ENCODE measurements around the gene LMTK3.
A peak's percentile ranks its signal among the peaks of the same experiment; 100 is the strongest.

The LMTK3 gene

DNA sequence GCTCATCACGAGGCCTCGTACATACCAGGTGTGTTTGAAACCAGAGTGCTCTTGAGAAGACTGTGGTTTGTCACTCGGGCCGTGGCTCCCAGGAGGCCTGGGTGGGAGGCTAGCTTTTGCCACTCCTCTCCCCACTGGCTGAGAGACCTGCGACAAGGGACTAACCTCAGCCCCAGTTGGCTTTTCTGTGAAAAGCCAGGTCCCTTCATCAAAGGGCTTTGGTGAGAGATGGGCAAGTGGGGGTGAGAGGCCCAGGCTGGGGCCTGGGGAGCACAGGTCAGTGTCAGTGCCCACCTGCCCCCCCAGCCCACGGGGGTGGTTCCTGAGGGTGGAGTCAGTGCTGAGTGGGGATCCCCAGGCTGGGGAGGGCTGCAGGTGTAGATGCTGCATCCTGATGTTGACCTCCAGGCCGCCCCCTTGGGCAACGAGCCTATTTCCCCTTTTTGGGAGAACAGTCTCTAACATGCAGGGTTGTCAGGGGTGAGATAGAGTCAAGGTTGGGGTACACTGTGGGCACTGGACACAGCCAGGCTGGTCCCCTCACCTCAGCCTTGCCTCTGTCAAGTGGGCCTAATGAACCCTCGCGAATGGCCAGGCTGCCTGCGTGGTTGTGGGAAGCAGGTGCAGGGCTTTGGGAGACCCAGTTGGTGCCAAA lies 55.6 kb downstream of the LMTK3 start:
- Histone ChIP-seq H3K4me3 (ENCODE audit: low read length) (no peak overlapping the region), H3K27me3 (ENCODE audit: control insufficient read depth, insufficient read depth, low read length) (no peaks in the 10 kb centered on the region), H3K4me1 (ENCODE audit: control insufficient read depth, low read depth, low read length) (no peaks in the 10 kb centered on the region), H3K27ac (ENCODE audit: low read length) (no peak overlapping the region), H3K9me3 (ENCODE audit: control insufficient read depth, low read depth, low read length) (no peaks in the 10 kb centered on the region), H3K36me3 (ENCODE audit: control insufficient read depth, low read depth, low read length) (peaks cover 47% of the 10 kb centered on the region), H3K9ac (ENCODE audit: low read length) (no peak overlapping the region)

DNA sequence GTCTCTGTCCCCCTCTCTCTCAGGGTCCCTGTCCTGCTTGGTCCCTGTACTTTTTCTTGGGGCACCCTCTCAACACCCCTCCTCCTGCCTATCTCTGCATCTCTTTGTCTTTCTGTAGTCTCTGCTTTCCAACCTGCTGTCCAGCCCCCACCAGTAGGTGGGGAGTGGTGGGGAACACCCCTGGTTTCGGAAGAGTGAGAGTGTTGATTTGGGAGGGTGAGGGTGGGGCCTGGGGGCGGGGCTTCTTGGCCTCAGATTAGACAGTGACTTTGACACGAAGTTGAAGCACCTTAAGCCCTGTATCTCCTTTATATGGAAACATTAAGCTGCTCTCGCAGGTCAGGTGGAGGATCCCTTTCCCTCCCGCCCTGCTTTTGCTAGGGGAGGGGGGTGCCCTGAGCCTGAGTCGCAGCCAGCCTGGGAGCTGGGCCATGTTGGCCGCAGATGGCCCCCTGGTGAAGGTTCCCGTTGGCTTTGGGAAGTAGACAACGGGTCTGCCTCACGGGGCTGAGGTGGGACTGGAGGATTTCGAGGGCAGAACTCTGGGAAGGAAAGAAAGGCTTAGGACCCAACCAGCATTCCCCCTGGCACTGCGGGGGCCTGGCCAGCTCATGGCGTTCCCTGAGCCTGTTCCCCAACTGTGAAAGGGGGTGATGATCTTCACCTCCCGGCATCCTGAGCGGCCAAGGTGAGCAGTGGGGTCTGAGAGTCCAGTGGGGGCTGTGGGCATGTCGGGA lies 56.3 kb downstream of the LMTK3 start, which contains the start of gene KCNJ14:
Gene KCNJ14 (plus strand): TSS at position 404 of the 737 bp plus-strand sequence. CDS start 6,151 bp downstream, outside the sequence.
- H3K27me3 ChIP-seq (ENCODE audit: control insufficient read depth, insufficient read depth, low read length): no peaks in the 10 kb centered on the region
- H3K36me3 ChIP-seq (ENCODE audit: control insufficient read depth, low read depth, low read length): peaks cover 54% of the 10 kb centered on the region
- H3K9ac ChIP-seq (ENCODE audit: low read length): no peak within 1 kb of the TSS
- no peaks in the 10 kb centered on the region for H3K4me1 ChIP-seq (ENCODE audit: control insufficient read depth, low read depth, low read length)
- H3K4me3 ChIP-seq (ENCODE audit: low read length): no peak within 1 kb of the TSS
- no peaks in the 10 kb centered on the region for H3K9me3 ChIP-seq (ENCODE audit: control insufficient read depth, low read depth, low read length)
- H3K27ac ChIP-seq (ENCODE audit: low read length): no peak within 1 kb of the TSS

DNA sequence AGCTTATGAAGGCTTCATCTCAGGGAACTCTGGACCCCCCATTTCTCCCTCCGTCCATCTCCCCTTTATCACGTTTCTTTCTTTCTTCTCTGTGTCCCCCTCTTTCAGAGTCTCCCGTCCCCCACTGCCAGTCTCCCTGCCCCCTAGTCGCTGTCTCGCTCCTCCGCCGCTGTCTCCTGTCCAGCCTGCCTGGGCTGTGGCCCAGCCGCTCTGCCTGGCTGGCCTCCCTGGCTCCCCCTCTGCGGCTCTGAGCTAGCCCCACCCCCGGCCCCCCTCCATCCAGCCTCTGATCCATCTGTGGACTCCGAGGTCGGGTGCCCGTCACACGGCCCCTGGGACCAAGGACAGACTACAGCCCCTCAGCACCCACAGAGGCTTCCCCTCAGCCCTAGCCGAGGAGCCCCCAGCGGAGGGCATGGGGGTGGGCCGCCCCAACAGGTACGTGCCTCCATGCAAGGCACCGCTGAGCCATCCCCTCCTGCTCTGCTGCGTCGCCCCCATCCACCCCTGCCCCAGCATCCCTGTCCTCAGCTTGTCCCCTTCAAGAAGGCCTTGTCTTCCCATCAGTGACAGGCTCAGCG lies 57.4 kb downstream of the LMTK3 start:
- Histone ChIP-seq H3K9me3 (ENCODE audit: control insufficient read depth, low read depth, low read length) (no peaks in the 10 kb centered on the region), H3K36me3 (ENCODE audit: control insufficient read depth, low read depth, low read length) (peaks cover 65% of the 10 kb centered on the region), H3K9ac (ENCODE audit: low read length) (no peak overlapping the region), H3K27ac (ENCODE audit: low read length) (no peak overlapping the region), H3K4me3 (ENCODE audit: low read length) (no peak overlapping the region), H3K27me3 (ENCODE audit: control insufficient read depth, insufficient read depth, low read length) (no peaks in the 10 kb centered on the region), H3K4me1 (ENCODE audit: control insufficient read depth, low read depth, low read length) (no peaks in the 10 kb centered on the region)

DNA sequence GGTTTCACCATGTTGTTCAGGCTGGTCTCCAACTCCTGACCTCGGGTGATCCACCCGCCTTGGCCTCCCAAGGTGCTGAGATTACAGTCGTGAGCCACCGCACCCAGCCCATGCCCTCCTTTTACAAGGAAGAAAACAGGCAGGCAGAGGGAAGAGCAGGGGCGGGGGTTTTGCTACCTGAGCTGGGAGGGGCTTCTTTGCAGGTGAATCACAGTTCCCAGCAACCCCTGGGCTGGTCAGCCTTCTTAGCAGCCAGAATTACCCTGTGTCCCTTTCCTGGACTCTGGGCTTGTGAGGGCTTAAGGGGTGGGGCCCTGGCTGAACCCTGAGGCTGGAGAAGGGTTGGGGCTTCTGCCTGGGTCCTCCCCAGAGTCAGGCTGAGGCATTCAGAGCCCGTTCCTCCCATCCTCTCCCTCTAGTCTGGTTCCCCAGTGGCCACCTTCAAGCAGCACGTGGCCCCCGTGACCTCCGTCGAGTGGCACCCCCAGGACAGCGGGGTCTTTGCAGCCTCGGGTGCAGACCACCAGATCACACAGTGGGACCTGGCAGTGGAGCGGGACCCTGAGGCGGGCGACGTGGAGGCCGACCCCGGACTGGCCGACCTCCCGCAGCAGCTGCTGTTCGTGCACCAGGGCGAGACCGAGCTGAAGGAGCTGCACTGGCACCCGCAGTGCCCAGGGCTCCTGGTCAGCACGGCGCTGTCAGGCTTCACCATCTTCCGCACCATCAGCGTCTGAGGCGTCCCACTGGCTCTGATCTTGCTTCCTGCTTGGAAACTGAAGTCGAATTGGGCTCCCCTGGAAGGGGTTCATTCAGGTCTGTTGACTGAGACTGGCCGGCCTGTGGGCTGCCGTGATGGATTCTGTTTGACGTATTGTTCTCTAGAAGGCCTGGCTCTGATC lies 59.1 kb downstream of the LMTK3 start:
- Histone ChIP-seq H3K4me1 (ENCODE audit: control insufficient read depth, low read depth, low read length) (no peaks in the 10 kb centered on the region), H3K27ac (ENCODE audit: low read length) (no peak overlapping the region), H3K4me3 (ENCODE audit: low read length) (no peak overlapping the region), H3K9ac (ENCODE audit: low read length) (no peak overlapping the region), H3K9me3 (ENCODE audit: control insufficient read depth, low read depth, low read length) (no peaks in the 10 kb centered on the region), H3K27me3 (ENCODE audit: control insufficient read depth, insufficient read depth, low read length) (no peaks in the 10 kb centered on the region), H3K36me3 (ENCODE audit: control insufficient read depth, low read depth, low read length) (peaks cover 79% of the 10 kb centered on the region)

DNA sequence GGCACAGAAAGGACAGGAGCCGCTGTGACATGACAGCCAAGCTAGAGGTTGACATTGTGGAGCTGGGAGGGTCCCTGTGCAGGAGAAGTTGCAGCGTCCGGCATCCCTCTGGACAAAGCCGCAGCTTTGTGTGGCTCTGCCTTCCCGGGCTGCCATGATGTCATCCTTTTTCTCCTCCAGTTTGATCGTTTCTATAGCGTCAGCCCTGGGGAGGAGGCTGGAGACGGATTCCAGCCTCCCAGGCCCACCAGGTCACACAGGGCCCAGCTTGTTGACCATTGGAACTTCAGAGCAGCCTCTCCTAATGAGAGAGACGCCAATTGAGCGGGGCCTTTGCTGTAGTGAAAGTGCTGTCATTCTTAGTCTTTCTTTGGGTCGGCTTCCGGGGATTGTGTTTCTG lies 60.0 kb downstream of the LMTK3 start:
- Histone ChIP-seq H3K36me3 (ENCODE audit: control insufficient read depth, low read depth, low read length) (peaks cover 78% of the 10 kb centered on the region), H3K27ac (ENCODE audit: low read length) (no peak overlapping the region), H3K27me3 (ENCODE audit: control insufficient read depth, insufficient read depth, low read length) (no peaks in the 10 kb centered on the region), H3K9ac (ENCODE audit: low read length) (no peak overlapping the region), H3K4me1 (ENCODE audit: control insufficient read depth, low read depth, low read length) (no peaks in the 10 kb centered on the region), H3K9me3 (ENCODE audit: control insufficient read depth, low read depth, low read length) (no peaks in the 10 kb centered on the region), H3K4me3 (ENCODE audit: low read length) (no peak overlapping the region)

DNA sequence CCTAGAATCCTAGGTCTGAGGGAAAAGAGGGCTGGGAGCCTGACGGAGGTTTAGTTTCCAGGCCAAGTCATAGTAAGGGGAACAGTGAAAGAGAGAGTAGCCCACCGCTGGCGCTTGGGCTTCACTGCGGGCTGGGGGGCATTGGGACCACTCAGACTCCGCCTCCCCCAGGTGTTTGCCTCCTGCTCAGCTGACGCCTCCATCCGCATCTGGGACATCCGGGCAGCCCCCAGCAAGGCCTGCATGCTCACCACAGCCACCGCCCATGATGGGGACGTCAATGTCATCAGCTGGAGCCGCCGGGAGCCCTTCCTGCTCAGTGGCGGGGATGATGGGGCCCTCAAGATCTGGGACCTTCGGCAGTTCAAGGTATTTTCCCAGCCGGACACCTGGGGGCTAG lies 60.8 kb downstream of the LMTK3 start:
- Histone ChIP-seq H3K4me3 (ENCODE audit: low read length) (no peak overlapping the region), H3K4me1 (ENCODE audit: control insufficient read depth, low read depth, low read length) (no peaks in the 10 kb centered on the region), H3K36me3 (ENCODE audit: control insufficient read depth, low read depth, low read length) (peaks cover 72% of the 10 kb centered on the region), H3K9ac (ENCODE audit: low read length) (no peak overlapping the region), H3K9me3 (ENCODE audit: control insufficient read depth, low read depth, low read length) (no peaks in the 10 kb centered on the region), H3K27me3 (ENCODE audit: control insufficient read depth, insufficient read depth, low read length) (no peaks in the 10 kb centered on the region), H3K27ac (ENCODE audit: low read length) (no peak overlapping the region)

DNA sequence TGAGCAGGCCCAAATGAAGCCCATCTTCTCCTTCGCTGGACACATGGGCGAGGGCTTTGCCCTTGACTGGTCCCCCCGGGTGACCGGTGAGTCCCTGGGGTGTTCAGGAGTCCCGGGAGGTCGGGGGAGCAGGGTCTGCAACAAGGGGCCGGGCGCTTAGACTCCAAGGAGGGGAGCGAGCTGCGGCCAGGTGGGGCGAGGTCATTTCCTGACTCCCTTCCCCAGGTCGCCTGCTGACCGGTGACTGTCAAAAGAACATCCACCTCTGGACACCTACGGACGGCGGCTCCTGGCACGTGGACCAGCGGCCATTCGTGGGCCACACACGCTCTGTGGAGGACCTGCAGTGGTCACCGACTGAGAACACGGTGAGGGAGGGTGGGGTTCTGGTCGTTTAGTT lies 61.2 kb downstream of the LMTK3 start:
- H3K27ac ChIP-seq (ENCODE audit: low read length): no peak overlapping the region
- no peaks in the 10 kb centered on the region for H3K9me3 ChIP-seq (ENCODE audit: control insufficient read depth, low read depth, low read length)
- no peak overlapping the region for H3K9ac ChIP-seq (ENCODE audit: low read length)
- peaks cover 67% of the 10 kb centered on the region for H3K36me3 ChIP-seq (ENCODE audit: control insufficient read depth, low read depth, low read length)
- no peaks in the 10 kb centered on the region for H3K27me3 ChIP-seq (ENCODE audit: control insufficient read depth, insufficient read depth, low read length)
- no peaks in the 10 kb centered on the region for H3K4me1 ChIP-seq (ENCODE audit: control insufficient read depth, low read depth, low read length)
- no peak overlapping the region for H3K4me3 ChIP-seq (ENCODE audit: low read length)

DNA sequence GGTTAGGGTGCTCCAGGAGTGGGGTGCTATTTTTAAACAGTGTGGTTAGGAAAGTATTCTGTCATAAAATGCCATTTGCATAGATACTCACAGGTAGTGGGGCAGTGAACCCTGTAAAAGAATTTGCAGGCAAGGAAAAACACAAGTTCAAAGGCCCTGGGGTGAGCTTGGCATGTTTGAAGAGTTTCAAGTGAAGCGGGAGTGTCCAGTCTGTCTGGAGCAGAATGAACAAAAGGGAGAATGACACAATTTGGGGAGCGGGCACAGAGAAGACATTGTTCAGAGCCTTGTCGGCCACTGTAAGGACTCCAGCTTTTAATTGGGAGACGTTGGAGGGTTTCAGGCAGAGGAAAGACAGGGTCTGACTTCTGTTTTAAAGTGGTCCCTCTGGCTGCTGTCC lies 63.1 kb downstream of the LMTK3 start:
- peaks cover 57% of the 10 kb centered on the region for H3K36me3 ChIP-seq (ENCODE audit: control insufficient read depth, low read depth, low read length)

DNA sequence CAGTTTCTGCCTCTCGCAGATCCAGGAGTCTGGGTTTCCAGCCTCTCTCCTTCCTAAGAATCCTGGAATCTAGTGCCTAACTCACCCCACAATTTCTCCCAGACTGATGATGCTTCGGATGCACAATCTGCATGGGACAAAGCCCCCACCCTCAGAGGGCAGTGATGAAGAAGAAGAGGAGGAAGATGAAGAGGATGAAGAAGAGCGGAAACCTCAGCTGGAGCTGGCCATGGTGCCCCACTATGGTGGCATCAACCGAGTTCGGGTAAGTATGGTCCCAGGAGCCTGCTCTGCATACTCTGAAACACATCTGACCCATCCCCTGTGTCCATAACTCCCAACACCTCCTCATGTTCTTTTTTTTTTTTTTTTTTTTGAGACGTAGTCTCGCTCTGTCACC lies 65.1 kb downstream of the LMTK3 start:
- H3K36me3 ChIP-seq (ENCODE audit: control insufficient read depth, low read depth, low read length): peaks cover 41% of the 10 kb centered on the region
- H3K9ac ChIP-seq (ENCODE audit: low read length): peak overlapping the region; percentile 94
- no peaks in the 10 kb centered on the region for H3K9me3 ChIP-seq (ENCODE audit: control insufficient read depth, low read depth, low read length)
- no peaks in the 10 kb centered on the region for H3K27me3 ChIP-seq (ENCODE audit: control insufficient read depth, insufficient read depth, low read length)
- H3K4me1 ChIP-seq (ENCODE audit: control insufficient read depth, low read depth, low read length): peaks cover 5% of the 10 kb centered on the region
- H3K4me3 ChIP-seq (ENCODE audit: low read length): peak overlapping the region; percentile 91
- no peak overlapping the region for H3K27ac ChIP-seq (ENCODE audit: low read length)

More for the DNA sequence above, 63.1 kb downstream of the LMTK3 start:
- no peaks in the 10 kb centered on the region for H3K9me3 ChIP-seq (ENCODE audit: control insufficient read depth, low read depth, low read length)
- H3K4me1 ChIP-seq (ENCODE audit: control insufficient read depth, low read depth, low read length): peaks cover 5% of the 10 kb centered on the region
- H3K4me3 ChIP-seq (ENCODE audit: low read length): no peak overlapping the region
- no peaks in the 10 kb centered on the region for H3K27me3 ChIP-seq (ENCODE audit: control insufficient read depth, insufficient read depth, low read length)
- H3K9ac ChIP-seq (ENCODE audit: low read length): no peak overlapping the region
- no peak overlapping the region for H3K27ac ChIP-seq (ENCODE audit: low read length)

DNA sequence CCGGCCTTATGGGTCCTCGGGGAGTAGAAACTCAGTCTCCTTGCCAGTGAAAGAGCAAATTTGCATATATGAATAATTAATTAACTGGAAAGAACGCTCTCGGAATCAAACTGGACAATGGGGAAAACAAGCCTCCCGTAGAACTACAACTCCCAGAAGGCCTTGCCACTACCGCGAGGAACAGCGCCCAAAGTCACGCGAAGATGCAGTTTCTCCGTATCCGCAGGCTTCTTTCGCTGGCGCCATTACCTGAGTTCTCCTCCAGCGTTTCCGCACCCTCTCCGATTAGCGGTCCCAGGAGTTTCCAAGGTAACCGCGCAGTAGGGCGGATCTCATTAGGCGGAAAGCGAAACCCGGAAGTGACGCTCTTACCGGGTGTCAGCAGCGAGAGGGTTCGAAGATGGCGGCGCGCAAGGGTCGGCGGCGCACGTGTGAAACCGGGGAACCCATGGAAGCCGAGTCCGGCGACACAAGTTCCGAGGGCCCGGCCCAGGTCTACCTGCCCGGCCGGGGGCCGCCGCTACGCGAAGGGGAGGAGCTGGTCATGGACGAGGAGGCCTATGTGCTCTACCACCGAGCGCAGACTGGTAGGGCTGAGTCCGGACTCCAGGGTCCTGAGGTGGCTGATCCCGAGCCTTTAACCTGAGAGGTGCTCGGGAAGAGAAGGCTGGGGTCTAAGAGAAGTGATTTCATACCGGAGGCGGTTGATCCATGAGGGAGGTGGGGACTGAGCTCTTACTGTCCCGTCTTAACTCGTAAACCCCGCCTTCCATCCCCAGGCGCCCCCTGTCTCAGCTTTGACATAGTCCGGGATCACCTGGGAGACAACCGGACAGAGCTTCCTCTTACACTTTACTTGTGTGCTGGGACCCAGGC lies 65.8 kb downstream of the LMTK3 start, which contains the start of gene GRWD1:
Gene GRWD1 (plus strand): TSS at position 378 of the 876 bp plus-strand sequence. CDS start 23 bp downstream, at position 401.
- Histone ChIP-seq H3K4me3 (ENCODE audit: low read length) (peak within 1 kb of the TSS; percentile 91), H3K9me3 (ENCODE audit: control insufficient read depth, low read depth, low read length) (no peaks in the 10 kb centered on the region), H3K27me3 (ENCODE audit: control insufficient read depth, insufficient read depth, low read length) (no peaks in the 10 kb centered on the region), H3K27ac (ENCODE audit: low read length) (peak within 1 kb of the TSS; percentile 3), H3K9ac (ENCODE audit: low read length) (peak within 1 kb of the TSS; percentile 94), H3K36me3 (ENCODE audit: control insufficient read depth, low read depth, low read length) (peaks cover 34% of the 10 kb centered on the region), H3K4me1 (ENCODE audit: control insufficient read depth, low read depth, low read length) (peaks cover 5% of the 10 kb centered on the region)
